HCT116 (cell line): ENCODE data around the gene TNIK. TPM values are rescaled to one million over a fixed set of nuclear protein-coding genes. Genes with fewer than 3 reads are reported as not detected.

Source experiments
- ATAC-seq: fragments of 200-7000 bp; cut with Tn5 transposase; 2 replicates; pipeline ENCODE4 v1.9.1; 2020; ENCODE audit warnings: mild to moderate bottlenecking, moderate library complexity
- BruUV-seq: library from RNA; stranded (reverse); fragments of 400-500 nt; replicated peaks from 2 replicates; lab custom pipeline; 2021; lab: Mats Ljungman, UMichigan
- CTCF ChIA-PET: fragments of 300-600 bp; sonication (Branson Sonifier 250); formaldehyde crosslinking; loops from one replicate; lab custom pipeline; 2021; ENCODE audit warnings: antibody characterized with exemption; lab: Charles Lee
- POLR2A ChIA-PET: fragments of 300-600, 350-600 bp; sonication (Branson Sonifier 250); formaldehyde crosslinking; loops from one replicate; lab custom pipeline; 2021; ENCODE audit warnings: antibody characterized with exemption; lab: Charles Lee
- RAD21 ChIA-PET, 2 experiments: fragments of 300-600 bp; sonication (Branson Sonifier 250); formaldehyde crosslinking; loops; one replicate each; lab custom pipeline; 2023; ENCODE audit warnings: low total read pairs in 2 of 2; ENCODE audit not compliant: uncharacterized antibody in 2 of 2, unreplicated experiment in 2 of 2, low non-redundant PET in 1 of 2; lab: Charles Lee
- DNase-seq: peaks from one replicate; pipeline ENCODE4 v3.0.0-alpha.2; 2010; ENCODE audit warnings: low read depth, low spot score
- H2AFZ ChIP-seq: fragments of 200-600 bp; shearing (Covaris generic), sonication (generic); 2 replicates; pipeline ENCODE4 v1.6.1; 2017; ENCODE audit warnings: low read depth, mixed run types, mixed read lengths, antibody characterized with exemption, low read length; ENCODE audit not compliant: poor library complexity, severe bottlenecking
- H3K27ac ChIP-seq: 2 replicates; pipeline ENCODE4 v1.5.1; 2012; ENCODE audit warnings: low read depth, low read length
- H3K27me3 ChIP-seq: fragments of 200-600 bp; sonication (generic); 2 replicates; pipeline ENCODE4 v1.6.1; 2016; ENCODE audit warnings: mixed run types, low read length, mixed read lengths; ENCODE audit not compliant: insufficient read depth
- H3K36me3 ChIP-seq, 2 experiments: fragments of 200-500 bp in 1 of 2; fragments of 200-600 bp in 1 of 2; sonication (Bioruptor generic) in 1 of 2; sonication (generic) in 1 of 2; 2 replicates each; pipeline versions ENCODE4 v1.5.1 to v1.6.1; 2014 to 2016; ENCODE audit warnings: low read length in 2 of 2, inconsistent platforms in 1 of 2, mixed read lengths in 1 of 2, mixed run types in 1 of 2; ENCODE audit not compliant: insufficient read depth in 2 of 2, control insufficient read depth in 1 of 2
- H3K4me1 ChIP-seq, 2 experiments: fragments of 200-600 bp in 1 of 2; sonication (generic) in 1 of 2; 2 replicates each; pipeline versions ENCODE4 v1.5.1 to v1.6.1; 2012 to 2017; ENCODE audit warnings: low read length in 2 of 2, inconsistent platforms in 1 of 2, mild to moderate bottlenecking in 1 of 2, mixed read lengths in 1 of 2, mixed run types in 1 of 2, moderate library complexity in 1 of 2; ENCODE audit not compliant: insufficient read depth in 2 of 2, control insufficient read depth in 1 of 2
- H3K4me2 ChIP-seq: fragments of 200-600 bp; sonication (generic); 2 replicates; pipeline ENCODE4 v1.6.1; 2017; ENCODE audit warnings: mixed run types, low read length, mixed read lengths
- H3K4me3 ChIP-seq, 2 experiments: fragments of 200-600 bp in 1 of 2; sonication (generic) in 1 of 2; replicated peaks in 1 of 2; 2 replicates each; pipeline ENCODE4 v1.5.1; 2011 to 2016; ENCODE audit warnings: low read length in 2 of 2, control low read depth in 1 of 2, low read depth in 1 of 2, mild to moderate bottlenecking in 1 of 2, mixed read lengths in 1 of 2, mixed run types in 1 of 2
- H3K79me2 ChIP-seq: fragments of 200-600 bp; sonication (generic); 2 replicates; pipeline ENCODE4 v1.6.1; 2017; ENCODE audit warnings: mild to moderate bottlenecking, mixed run types, low read length, moderate library complexity, mixed read lengths; ENCODE audit not compliant: insufficient read depth
- H3K9ac ChIP-seq: fragments of 200-600 bp; sonication (generic); 2 replicates; pipeline ENCODE4 v1.6.1; 2016; ENCODE audit warnings: low read length, mixed read lengths
- H3K9me2 ChIP-seq: fragments of 200-600 bp; sonication (generic), shearing (Covaris generic); 2 replicates; pipeline ENCODE4 v1.6.1; 2017; ENCODE audit warnings: mixed run types, mild to moderate bottlenecking, moderate library complexity; ENCODE audit not compliant: insufficient read depth
- H3K9me3 ChIP-seq, 2 experiments: fragments of 200-500 bp in 1 of 2; fragments of 200-600 bp in 1 of 2; sonication (Bioruptor generic) in 1 of 2; sonication (generic) in 1 of 2; 2 replicates each; pipeline ENCODE4 v1.6.1; 2014 to 2017; ENCODE audit warnings: low read length in 2 of 2, mixed read lengths in 2 of 2, inconsistent platforms in 1 of 2, low read depth in 1 of 2, mild to moderate bottlenecking in 1 of 2, mixed run types in 1 of 2, moderate library complexity in 1 of 2; ENCODE audit not compliant: control insufficient read depth in 1 of 2, insufficient read depth in 1 of 2
- H4K20me1 ChIP-seq: fragments of 200-600 bp; sonication (generic), shearing (Covaris generic); 2 replicates; pipeline ENCODE4 v1.6.1; 2017; ENCODE audit warnings: mixed run types, mild to moderate bottlenecking, moderate library complexity; ENCODE audit not compliant: insufficient read depth
- CEBPB ChIP-seq: IDR thresholded peaks from 2 replicates; pipeline ENCODE4 v1.6.1; 2012; ENCODE audit warnings: low read depth
- EGR1 ChIP-seq: IDR thresholded peaks from 2 replicates; pipeline ENCODE4 v1.6.1; 2012; ENCODE audit warnings: low read depth
- ELF1 ChIP-seq: IDR thresholded peaks from 2 replicates; pipeline ENCODE4 v1.6.1; 2012; ENCODE audit warnings: low read depth, borderline replicate concordance
- EZH2phosphoT487 ChIP-seq: fragments of 200-600 bp; IDR thresholded peaks from 2 replicates; pipeline ENCODE4 v1.6.1; 2018; ENCODE audit warnings: antibody characterized with exemption, borderline replicate concordance
- FOSL1 ChIP-seq: IDR thresholded peaks from 2 replicates; pipeline ENCODE4 v1.6.1; 2012; ENCODE audit warnings: low read depth
- JUND ChIP-seq: IDR thresholded peaks from 2 replicates; pipeline ENCODE4 v1.6.1; 2012
- POLR2A ChIP-seq: IDR thresholded peaks from 2 replicates; pipeline ENCODE4 v1.7.0; 2011; ENCODE audit warnings: borderline replicate concordance; ENCODE audit not compliant: insufficient read depth, insufficient read length; ENCODE audit errors: extremely low read depth
- RAD21 ChIP-seq: IDR thresholded peaks from 2 replicates; pipeline ENCODE4 v1.6.1; 2012; ENCODE audit warnings: low read depth, mild to moderate bottlenecking
- SIN3A ChIP-seq: IDR thresholded peaks from 2 replicates; pipeline ENCODE4 v1.6.1; 2012; ENCODE audit warnings: low read depth
- SRF ChIP-seq: IDR thresholded peaks from 2 replicates; pipeline ENCODE4 v1.6.1; 2012; ENCODE audit warnings: low read depth
- TCF7L2 ChIP-seq: IDR thresholded peaks from 2 replicates; pipeline ENCODE4 v1.7.0; 2011; ENCODE audit warnings: borderline replicate concordance, inconsistent platforms; ENCODE audit not compliant: insufficient read depth, insufficient read length; ENCODE audit errors: extremely low read depth
- YY1 ChIP-seq: IDR thresholded peaks from 2 replicates; pipeline ENCODE4 v1.6.1; 2011; ENCODE audit warnings: low read length, low read depth, moderate library complexity, mild to moderate bottlenecking; ENCODE audit not compliant: insufficient replicate concordance; ENCODE audit errors: extremely low read depth
- ZFX ChIP-seq: fragments of 450-650 bp; IDR thresholded peaks from 2 replicates; pipeline ENCODE4 v1.6.1; 2017
- ZNF274 ChIP-seq: fragments of 200-500 bp; sonication (Bioruptor generic); IDR thresholded peaks from 2 replicates; pipeline ENCODE4 v1.6.1; 2014; ENCODE audit warnings: mild to moderate bottlenecking, low read depth, low read length, inconsistent platforms
- intact Hi-C: fragments of 100-400 bp; cut with micrococcal nuclease; formaldehyde crosslinking; loops from 2 replicates; pipeline ENCODE4 v1.10.0; 2022
- total RNA-seq: library from RNA; stranded (reverse); gene quantifications from one replicate; pipeline ENCODE4 v1.2.1, GENCODE V29; 2021; ENCODE audit not compliant: unreplicated experiment
- TF ChIP-seq, protein P1 (sequence below): IDR thresholded peaks from 2 replicates; pipeline ENCODE4 v1.6.1; 2011; ENCODE audit warnings: mild to moderate bottlenecking, low read length, moderate library complexity; ENCODE audit not compliant: insufficient replicate concordance; ENCODE audit errors: extremely low read depth
- TF ChIP-seq, protein P2 (sequence below): IDR thresholded peaks from 2 replicates; pipeline ENCODE4 v1.6.1; 2012; ENCODE audit warnings: low read depth
- TF ChIP-seq, protein P3 (sequence below), 3 experiments: fragments of 200-600 bp in 1 of 3; sonication (generic) in 1 of 3; IDR thresholded peaks in 2 of 3; conservative IDR thresholded peaks in 1 of 3; 2 replicates each; pipeline ENCODE4 v1.5.1; 2012 to 2017; ENCODE audit warnings: low read depth in 2 of 3, low read length in 2 of 3, antibody characterized with exemption in 1 of 3, borderline replicate concordance in 1 of 3, control low read depth in 1 of 3, mild to moderate bottlenecking in 1 of 3, mixed read lengths in 1 of 3, mixed run types in 1 of 3, moderate library complexity in 1 of 3; ENCODE audit not compliant: insufficient read depth in 1 of 3
- TF ChIP-seq, protein P4 (sequence below): IDR thresholded peaks from 2 replicates; pipeline ENCODE4 v1.6.1; 2012
- TF ChIP-seq, protein P5 (sequence below): IDR thresholded peaks from 2 replicates; pipeline ENCODE4 v1.6.1; 2012

The TNIK gene
- total RNA-seq, 1 experiment from 2014 or later, result 24.1 TPM

DNA sequence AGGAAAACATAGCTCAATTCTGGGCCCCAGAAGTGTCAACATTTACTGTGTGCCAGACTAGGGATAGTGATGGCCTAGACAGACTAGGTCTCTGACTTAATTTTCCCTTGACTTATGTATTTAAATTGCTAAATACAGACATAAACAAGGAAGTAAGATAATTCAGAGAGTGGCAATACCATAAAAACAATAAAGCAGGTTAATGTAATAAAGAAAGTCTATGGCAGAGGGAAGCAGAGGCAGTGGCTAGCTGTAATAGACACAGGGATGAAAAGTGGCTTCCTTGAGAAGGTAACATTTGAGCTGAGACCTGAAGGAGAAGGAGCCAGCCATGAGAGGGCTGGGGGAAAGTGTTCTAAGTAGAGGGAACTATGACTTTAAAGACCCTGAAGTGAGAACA, 95.7 kb downstream of the TNIK start:
- Histone ChIP-seq H3K4me2 (no peak overlapping the region), H3K9me3 (no peaks in the 10 kb centered on the region), H3K79me2 (no peaks in the 10 kb centered on the region), H3K4me1 (no peaks in the 10 kb centered on the region), H3K4me3 (no peak overlapping the region), H3K9ac (no peak overlapping the region), H3K27ac (no peak overlapping the region), H2AFZ (no peak overlapping the region), H3K27me3 (no peaks in the 10 kb centered on the region), H3K9me2 (no peaks in the 10 kb centered on the region), H4K20me1 (no peaks in the 10 kb centered on the region), H3K36me3 (no peaks in the 10 kb centered on the region)
- no peak for ATAC-seq
- RAD21 ChIA-PET, result interaction anchor here in 1 of 2 experiments (0.7 kb wide), 1 partner anchor 193 kb away, joined by 5 read pairs; no protein-coding TSS in a partner anchor
- no peak for DNase-seq
- intact Hi-C loops, result no loop called here
- POLR2A ChIA-PET, result no interaction called here
- no TSS peak for BruUV-seq
- CTCF ChIA-PET, result no interaction called here
- TF ChIP-seq, protein P1, sequence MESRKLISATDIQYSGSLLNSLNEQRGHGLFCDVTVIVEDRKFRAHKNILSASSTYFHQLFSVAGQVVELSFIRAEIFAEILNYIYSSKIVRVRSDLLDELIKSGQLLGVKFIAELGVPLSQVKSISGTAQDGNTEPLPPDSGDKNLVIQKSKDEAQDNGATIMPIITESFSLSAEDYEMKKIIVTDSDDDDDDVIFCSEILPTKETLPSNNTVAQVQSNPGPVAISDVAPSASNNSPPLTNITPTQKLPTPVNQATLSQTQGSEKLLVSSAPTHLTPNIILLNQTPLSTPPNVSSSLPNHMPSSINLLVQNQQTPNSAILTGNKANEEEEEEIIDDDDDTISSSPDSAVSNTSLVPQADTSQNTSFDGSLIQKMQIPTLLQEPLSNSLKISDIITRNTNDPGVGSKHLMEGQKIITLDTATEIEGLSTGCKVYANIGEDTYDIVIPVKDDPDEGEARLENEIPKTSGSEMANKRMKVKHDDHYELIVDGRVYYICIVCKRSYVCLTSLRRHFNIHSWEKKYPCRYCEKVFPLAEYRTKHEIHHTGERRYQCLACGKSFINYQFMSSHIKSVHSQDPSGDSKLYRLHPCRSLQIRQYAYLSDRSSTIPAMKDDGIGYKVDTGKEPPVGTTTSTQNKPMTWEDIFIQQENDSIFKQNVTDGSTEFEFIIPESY, result no peak
- TF ChIP-seq, protein P2, sequence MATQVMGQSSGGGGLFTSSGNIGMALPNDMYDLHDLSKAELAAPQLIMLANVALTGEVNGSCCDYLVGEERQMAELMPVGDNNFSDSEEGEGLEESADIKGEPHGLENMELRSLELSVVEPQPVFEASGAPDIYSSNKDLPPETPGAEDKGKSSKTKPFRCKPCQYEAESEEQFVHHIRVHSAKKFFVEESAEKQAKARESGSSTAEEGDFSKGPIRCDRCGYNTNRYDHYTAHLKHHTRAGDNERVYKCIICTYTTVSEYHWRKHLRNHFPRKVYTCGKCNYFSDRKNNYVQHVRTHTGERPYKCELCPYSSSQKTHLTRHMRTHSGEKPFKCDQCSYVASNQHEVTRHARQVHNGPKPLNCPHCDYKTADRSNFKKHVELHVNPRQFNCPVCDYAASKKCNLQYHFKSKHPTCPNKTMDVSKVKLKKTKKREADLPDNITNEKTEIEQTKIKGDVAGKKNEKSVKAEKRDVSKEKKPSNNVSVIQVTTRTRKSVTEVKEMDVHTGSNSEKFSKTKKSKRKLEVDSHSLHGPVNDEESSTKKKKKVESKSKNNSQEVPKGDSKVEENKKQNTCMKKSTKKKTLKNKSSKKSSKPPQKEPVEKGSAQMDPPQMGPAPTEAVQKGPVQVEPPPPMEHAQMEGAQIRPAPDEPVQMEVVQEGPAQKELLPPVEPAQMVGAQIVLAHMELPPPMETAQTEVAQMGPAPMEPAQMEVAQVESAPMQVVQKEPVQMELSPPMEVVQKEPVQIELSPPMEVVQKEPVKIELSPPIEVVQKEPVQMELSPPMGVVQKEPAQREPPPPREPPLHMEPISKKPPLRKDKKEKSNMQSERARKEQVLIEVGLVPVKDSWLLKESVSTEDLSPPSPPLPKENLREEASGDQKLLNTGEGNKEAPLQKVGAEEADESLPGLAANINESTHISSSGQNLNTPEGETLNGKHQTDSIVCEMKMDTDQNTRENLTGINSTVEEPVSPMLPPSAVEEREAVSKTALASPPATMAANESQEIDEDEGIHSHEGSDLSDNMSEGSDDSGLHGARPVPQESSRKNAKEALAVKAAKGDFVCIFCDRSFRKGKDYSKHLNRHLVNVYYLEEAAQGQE, result no peak
- no peak for TF ChIP-seq CEBPB
- no peak for TF ChIP-seq TCF7L2
- TF ChIP-seq, protein P3, sequence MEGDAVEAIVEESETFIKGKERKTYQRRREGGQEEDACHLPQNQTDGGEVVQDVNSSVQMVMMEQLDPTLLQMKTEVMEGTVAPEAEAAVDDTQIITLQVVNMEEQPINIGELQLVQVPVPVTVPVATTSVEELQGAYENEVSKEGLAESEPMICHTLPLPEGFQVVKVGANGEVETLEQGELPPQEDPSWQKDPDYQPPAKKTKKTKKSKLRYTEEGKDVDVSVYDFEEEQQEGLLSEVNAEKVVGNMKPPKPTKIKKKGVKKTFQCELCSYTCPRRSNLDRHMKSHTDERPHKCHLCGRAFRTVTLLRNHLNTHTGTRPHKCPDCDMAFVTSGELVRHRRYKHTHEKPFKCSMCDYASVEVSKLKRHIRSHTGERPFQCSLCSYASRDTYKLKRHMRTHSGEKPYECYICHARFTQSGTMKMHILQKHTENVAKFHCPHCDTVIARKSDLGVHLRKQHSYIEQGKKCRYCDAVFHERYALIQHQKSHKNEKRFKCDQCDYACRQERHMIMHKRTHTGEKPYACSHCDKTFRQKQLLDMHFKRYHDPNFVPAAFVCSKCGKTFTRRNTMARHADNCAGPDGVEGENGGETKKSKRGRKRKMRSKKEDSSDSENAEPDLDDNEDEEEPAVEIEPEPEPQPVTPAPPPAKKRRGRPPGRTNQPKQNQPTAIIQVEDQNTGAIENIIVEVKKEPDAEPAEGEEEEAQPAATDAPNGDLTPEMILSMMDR (IDR thresholded peaks at IDR 0.05 in 2 of 3, conservative IDR thresholded peaks at IDR 0.05 in 1 of 3; ENCODE audit: borderline replicate concordance in 1 of 3, insufficient read depth in 1 of 3, low read depth in 2 of 3, low read length in 2 of 3), result no peak
- no peak for TF ChIP-seq EGR1
- TF ChIP-seq, protein P4, sequence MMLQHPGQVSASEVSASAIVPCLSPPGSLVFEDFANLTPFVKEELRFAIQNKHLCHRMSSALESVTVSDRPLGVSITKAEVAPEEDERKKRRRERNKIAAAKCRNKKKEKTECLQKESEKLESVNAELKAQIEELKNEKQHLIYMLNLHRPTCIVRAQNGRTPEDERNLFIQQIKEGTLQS, result no peak
- TF ChIP-seq ZNF274, result no peak
- no peak for TF ChIP-seq RAD21
- TF ChIP-seq EZH2phosphoT487, result no peak
- TF ChIP-seq YY1, result no peak
- TF ChIP-seq SRF, result no peak
- TF ChIP-seq POLR2A, result no peak
- TF ChIP-seq FOSL1, result no peak
- TF ChIP-seq, protein P5, sequence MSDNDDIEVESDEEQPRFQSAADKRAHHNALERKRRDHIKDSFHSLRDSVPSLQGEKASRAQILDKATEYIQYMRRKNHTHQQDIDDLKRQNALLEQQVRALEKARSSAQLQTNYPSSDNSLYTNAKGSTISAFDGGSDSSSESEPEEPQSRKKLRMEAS, result no peak
- no peak for TF ChIP-seq JUND
- TF ChIP-seq ZFX, result no peak
- no peak for TF ChIP-seq ELF1
- no peak for TF ChIP-seq SIN3A
